Neural cell (in vitro differentiated cells): ENCODE data around the gene PAK2. TPM values are rescaled to one million over a fixed set of nuclear protein-coding genes. Genes with fewer than 3 reads are reported as not detected.
"Not testable (repeated sequence)": the region's sequence is repeated elsewhere in the genome, so short reads cannot be mapped to it uniquely, and the experiment has no call there.

Experiments used
- H2AFZ ChIP-seq: fragments of 200-600, 300-800 bp; sonication (generic), shearing (Covaris generic); 2 replicates; pipeline ENCODE4 v1.6.0; 2014; ENCODE audit warnings: low read depth, mild to moderate bottlenecking, antibody characterized with exemption, low read length, moderate library complexity
- H3F3A ChIP-seq: fragments of 200-600 bp; shearing (Covaris generic); 2 replicates; pipeline ENCODE4 v1.6.1; 2016; ENCODE audit warnings: mild to moderate bottlenecking, moderate library complexity, mixed read lengths, antibody characterized with exemption, low read length; ENCODE audit not compliant: insufficient read depth, poor library complexity, severe bottlenecking
- H3K27ac ChIP-seq: fragments of 200-600, 300-800 bp; sonication (generic), shearing (Covaris generic); 2 replicates; pipeline ENCODE4 v1.5.1; 2014; ENCODE audit warnings: mild to moderate bottlenecking, low read length, moderate library complexity
- H3K27me3 ChIP-seq: fragments of 300-800, 200-600 bp; sonication (generic), shearing (Covaris generic); 2 replicates; pipeline ENCODE4 v1.6.0; 2014; ENCODE audit warnings: mild to moderate bottlenecking, low read depth, low read length, moderate library complexity; ENCODE audit not compliant: insufficient read depth
- H3K36me3 ChIP-seq: fragments of 300-800, 200-600 bp; sonication (generic), shearing (Covaris generic); 2 replicates; pipeline ENCODE4 v1.5.1; 2014; ENCODE audit warnings: mild to moderate bottlenecking, antibody characterized with exemption, low read length, moderate library complexity; ENCODE audit not compliant: insufficient read depth
- H3K4me2 ChIP-seq: fragments of 300-800, 200-600 bp; sonication (generic), shearing (Covaris generic); 2 replicates; pipeline ENCODE4 v1.6.0; 2014; ENCODE audit warnings: mild to moderate bottlenecking, low read length
- H3K4me3 ChIP-seq: fragments of 300-800, 200-600 bp; sonication (generic), shearing (Covaris generic); 2 replicates; pipeline ENCODE4 v1.5.1; 2014; ENCODE audit warnings: mild to moderate bottlenecking, low read length, moderate library complexity
- H3K79me2 ChIP-seq: fragments of 200-600 bp; shearing (Covaris generic); replicated peaks from 2 replicates; pipeline ENCODE4 v1.6.0; 2014; ENCODE audit warnings: mild to moderate bottlenecking, low read length, moderate library complexity; ENCODE audit not compliant: insufficient read depth
- H3K9ac ChIP-seq: fragments of 300-800, 200-600 bp; sonication (generic), shearing (Covaris generic); 2 replicates; pipeline ENCODE4 v1.6.1; 2016; ENCODE audit warnings: mild to moderate bottlenecking, low read length, mixed read lengths
- H3K9me2 ChIP-seq: fragments of 200-600 bp; shearing (Covaris generic); 2 replicates; pipeline ENCODE4 v1.6.1; 2016; ENCODE audit warnings: mild to moderate bottlenecking, low read length, mixed read lengths; ENCODE audit not compliant: insufficient read depth
- H3K9me3 ChIP-seq: fragments of 200-600, 300-800 bp; sonication (generic), shearing (Covaris generic); 2 replicates; pipeline ENCODE4 v1.6.1; 2016; ENCODE audit warnings: mild to moderate bottlenecking, mixed run types, low read length, moderate library complexity, mixed read lengths
- H4K20me1 ChIP-seq: fragments of 200-600 bp; shearing (Covaris generic); 2 replicates; pipeline ENCODE4 v1.6.1; 2016; ENCODE audit warnings: mild to moderate bottlenecking, mixed run types; ENCODE audit not compliant: insufficient read depth
- EP300 ChIP-seq: fragments of 450-650 bp; conservative IDR thresholded peaks from 2 replicates; pipeline ENCODE4 v1.6.1; 2014; ENCODE audit warnings: antibody characterized with exemption, mild to moderate bottlenecking, moderate library complexity; ENCODE audit not compliant: poor library complexity, severe bottlenecking
- EZH2 ChIP-seq: fragments of 200-600, 300-800 bp; shearing (Covaris generic), sonication (generic); IDR thresholded peaks from 2 replicates; pipeline ENCODE4 v1.6.1; 2014; ENCODE audit warnings: antibody characterized with exemption, low read length, borderline replicate concordance, mild to moderate bottlenecking; ENCODE audit not compliant: insufficient read depth, poor library complexity, severe bottlenecking
- MXI1 ChIP-seq: fragments of 450-650 bp; conservative IDR thresholded peaks from 2 replicates; pipeline ENCODE4 v1.6.1; 2014; ENCODE audit warnings: antibody characterized with exemption, mild to moderate bottlenecking; ENCODE audit not compliant: poor library complexity, severe bottlenecking
- POLR2AphosphoS5 ChIP-seq: IDR thresholded peaks from 2 replicates; pipeline ENCODE4 v1.6.1; 2012
- RAD21 ChIP-seq: fragments of 450-650 bp; conservative IDR thresholded peaks from 2 replicates; pipeline ENCODE4 v1.6.1; 2014; ENCODE audit warnings: antibody characterized with exemption, mild to moderate bottlenecking, moderate library complexity
- SMC3 ChIP-seq: fragments of 450-650 bp; conservative IDR thresholded peaks from 2 replicates; pipeline ENCODE4 v1.6.1; 2014; ENCODE audit warnings: antibody characterized with exemption, mild to moderate bottlenecking, moderate library complexity; ENCODE audit not compliant: poor library complexity
- TAF1 ChIP-seq: IDR thresholded peaks from 2 replicates; pipeline ENCODE4 v1.6.1; 2012; ENCODE audit warnings: low read depth
- polyA plus RNA-seq: library from polyadenylated mRNA; depleted of rRNA; stranded (reverse); fragments of >200 nt; gene quantifications from 2 replicates; pipeline ENCODE4 v1.2.3, GENCODE V29; 2014
- TF ChIP-seq, protein P1 (sequence below): IDR thresholded peaks from 2 replicates; pipeline ENCODE4 v1.6.1; 2012; ENCODE audit warnings: borderline replicate concordance
- TF ChIP-seq, protein P2 (sequence below): fragments of 450-650 bp; IDR thresholded peaks from 2 replicates; pipeline ENCODE4 v1.5.1; 2014; ENCODE audit warnings: antibody characterized with exemption, mild to moderate bottlenecking, moderate library complexity; ENCODE audit not compliant: poor library complexity, severe bottlenecking

Gene PAK2
- polyA plus RNA-seq, 1 donor from 2014 or later, result 40.3 TPM

DNA sequence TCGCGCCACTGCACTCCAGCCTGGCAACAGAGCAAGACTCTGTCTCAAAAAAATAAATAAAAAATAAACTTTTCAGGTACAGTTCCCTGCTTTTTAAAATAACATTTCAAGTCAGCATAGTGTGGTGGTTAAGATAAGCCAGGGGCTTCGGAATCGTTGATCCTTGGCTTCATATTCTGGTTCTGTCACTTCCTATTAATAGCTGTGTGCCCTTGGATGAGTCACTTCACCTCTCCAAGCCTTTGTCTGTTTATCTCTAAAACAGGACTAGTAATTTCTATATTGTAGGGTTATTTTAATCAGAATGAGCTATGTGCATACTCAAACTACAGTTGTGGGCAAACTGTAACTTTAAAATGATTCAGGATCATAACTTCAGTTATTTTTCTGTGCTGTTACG lies 74.2 kb downstream of the PAK2 start:
- H3K36me3 ChIP-seq, result no peaks in the 10 kb centered on the region
- no peak for TF ChIP-seq EZH2
- TF ChIP-seq, protein P1, sequence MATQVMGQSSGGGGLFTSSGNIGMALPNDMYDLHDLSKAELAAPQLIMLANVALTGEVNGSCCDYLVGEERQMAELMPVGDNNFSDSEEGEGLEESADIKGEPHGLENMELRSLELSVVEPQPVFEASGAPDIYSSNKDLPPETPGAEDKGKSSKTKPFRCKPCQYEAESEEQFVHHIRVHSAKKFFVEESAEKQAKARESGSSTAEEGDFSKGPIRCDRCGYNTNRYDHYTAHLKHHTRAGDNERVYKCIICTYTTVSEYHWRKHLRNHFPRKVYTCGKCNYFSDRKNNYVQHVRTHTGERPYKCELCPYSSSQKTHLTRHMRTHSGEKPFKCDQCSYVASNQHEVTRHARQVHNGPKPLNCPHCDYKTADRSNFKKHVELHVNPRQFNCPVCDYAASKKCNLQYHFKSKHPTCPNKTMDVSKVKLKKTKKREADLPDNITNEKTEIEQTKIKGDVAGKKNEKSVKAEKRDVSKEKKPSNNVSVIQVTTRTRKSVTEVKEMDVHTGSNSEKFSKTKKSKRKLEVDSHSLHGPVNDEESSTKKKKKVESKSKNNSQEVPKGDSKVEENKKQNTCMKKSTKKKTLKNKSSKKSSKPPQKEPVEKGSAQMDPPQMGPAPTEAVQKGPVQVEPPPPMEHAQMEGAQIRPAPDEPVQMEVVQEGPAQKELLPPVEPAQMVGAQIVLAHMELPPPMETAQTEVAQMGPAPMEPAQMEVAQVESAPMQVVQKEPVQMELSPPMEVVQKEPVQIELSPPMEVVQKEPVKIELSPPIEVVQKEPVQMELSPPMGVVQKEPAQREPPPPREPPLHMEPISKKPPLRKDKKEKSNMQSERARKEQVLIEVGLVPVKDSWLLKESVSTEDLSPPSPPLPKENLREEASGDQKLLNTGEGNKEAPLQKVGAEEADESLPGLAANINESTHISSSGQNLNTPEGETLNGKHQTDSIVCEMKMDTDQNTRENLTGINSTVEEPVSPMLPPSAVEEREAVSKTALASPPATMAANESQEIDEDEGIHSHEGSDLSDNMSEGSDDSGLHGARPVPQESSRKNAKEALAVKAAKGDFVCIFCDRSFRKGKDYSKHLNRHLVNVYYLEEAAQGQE, result no peak
- no peak for TF ChIP-seq TAF1
- no peaks in the 10 kb centered on the region for H3K27me3 ChIP-seq
- no peaks in the 10 kb centered on the region for H3K9me2 ChIP-seq
- no peaks in the 10 kb centered on the region for H3F3A ChIP-seq
- no peak overlapping the region for H3K27ac ChIP-seq
- H3K4me2 ChIP-seq, result no peak overlapping the region
- no peaks in the 10 kb centered on the region for H3K9me3 ChIP-seq
- H4K20me1 ChIP-seq, result no peaks in the 10 kb centered on the region
- no peak overlapping the region for H2AFZ ChIP-seq
- H3K4me3 ChIP-seq, result no peak overlapping the region
- no peak overlapping the region for H3K9ac ChIP-seq
- H3K79me2 ChIP-seq, result no peaks in the 10 kb centered on the region

DNA sequence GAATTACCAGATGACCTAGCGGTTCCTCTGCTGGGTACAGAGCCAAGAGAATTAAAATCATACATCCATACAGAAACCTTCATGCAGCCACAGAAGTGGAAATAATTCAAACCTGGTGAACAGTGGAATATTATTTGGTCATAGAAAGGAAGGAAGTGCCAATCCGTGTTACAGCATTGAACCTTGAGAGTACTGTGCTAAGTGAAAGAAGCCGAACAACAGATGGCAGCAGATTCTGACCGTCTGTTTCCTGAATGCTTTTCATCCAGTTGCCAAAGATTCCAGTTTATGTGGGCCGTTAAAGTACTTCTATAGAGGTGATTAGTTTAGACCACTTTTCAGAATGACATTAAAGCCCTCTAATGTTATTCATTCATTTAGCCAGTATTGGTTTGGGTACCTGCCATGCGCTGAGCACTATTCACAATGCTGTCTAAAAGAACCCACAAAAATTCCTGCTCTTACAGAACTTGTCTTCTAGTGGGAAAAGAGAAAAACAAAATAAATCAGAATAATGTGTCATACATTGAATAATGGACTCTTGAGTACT lies 82.2 kb downstream of the PAK2 start:
- Histone ChIP-seq H3K4me3 (no peak overlapping the region), H3K36me3 (peaks cover 7% of the 10 kb centered on the region), H3K9ac (no peak overlapping the region), H4K20me1 (no peaks in the 10 kb centered on the region), H2AFZ (no peak overlapping the region), H3K9me3 (no peaks in the 10 kb centered on the region), H3K4me2 (no peak overlapping the region), H3K9me2 (no peaks in the 10 kb centered on the region), H3F3A (no peaks in the 10 kb centered on the region), H3K27me3 (no peaks in the 10 kb centered on the region), H3K79me2 (no peaks in the 10 kb centered on the region), H3K27ac (no peak overlapping the region)
- TF ChIP-seq, protein P1, result no peak
- no peak for TF ChIP-seq SMC3
- no peak for TF ChIP-seq RAD21
- no peak for TF ChIP-seq MXI1
- TF ChIP-seq POLR2AphosphoS5, result no peak
- TF ChIP-seq EZH2, result no peak
- no peak for TF ChIP-seq TAF1
- no peak for TF ChIP-seq EP300
- TF ChIP-seq, protein P2, sequence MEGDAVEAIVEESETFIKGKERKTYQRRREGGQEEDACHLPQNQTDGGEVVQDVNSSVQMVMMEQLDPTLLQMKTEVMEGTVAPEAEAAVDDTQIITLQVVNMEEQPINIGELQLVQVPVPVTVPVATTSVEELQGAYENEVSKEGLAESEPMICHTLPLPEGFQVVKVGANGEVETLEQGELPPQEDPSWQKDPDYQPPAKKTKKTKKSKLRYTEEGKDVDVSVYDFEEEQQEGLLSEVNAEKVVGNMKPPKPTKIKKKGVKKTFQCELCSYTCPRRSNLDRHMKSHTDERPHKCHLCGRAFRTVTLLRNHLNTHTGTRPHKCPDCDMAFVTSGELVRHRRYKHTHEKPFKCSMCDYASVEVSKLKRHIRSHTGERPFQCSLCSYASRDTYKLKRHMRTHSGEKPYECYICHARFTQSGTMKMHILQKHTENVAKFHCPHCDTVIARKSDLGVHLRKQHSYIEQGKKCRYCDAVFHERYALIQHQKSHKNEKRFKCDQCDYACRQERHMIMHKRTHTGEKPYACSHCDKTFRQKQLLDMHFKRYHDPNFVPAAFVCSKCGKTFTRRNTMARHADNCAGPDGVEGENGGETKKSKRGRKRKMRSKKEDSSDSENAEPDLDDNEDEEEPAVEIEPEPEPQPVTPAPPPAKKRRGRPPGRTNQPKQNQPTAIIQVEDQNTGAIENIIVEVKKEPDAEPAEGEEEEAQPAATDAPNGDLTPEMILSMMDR, result no peak

DNA sequence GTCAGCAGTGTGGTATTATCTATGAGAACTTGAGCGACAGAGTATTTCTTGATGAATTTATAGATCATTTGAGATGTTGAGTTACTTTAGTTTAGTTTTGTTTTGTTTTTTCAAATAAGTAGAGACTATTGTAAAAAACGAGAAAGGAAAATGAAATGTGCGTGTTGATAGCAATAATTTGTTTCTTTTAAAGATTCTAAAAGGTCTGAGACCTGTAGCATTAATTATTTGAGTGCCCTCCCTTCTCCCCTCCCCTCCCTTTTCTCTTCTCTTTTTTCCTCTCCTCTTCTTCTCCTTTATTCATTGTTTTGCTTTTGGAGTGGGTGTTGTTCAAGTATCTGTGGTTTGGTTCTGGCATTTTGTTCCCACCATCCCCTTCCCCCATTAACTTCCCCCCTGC lies 90.0 kb downstream of the PAK2 start:
- not testable (repeated sequence) for H3K9me2 ChIP-seq, H3K27ac ChIP-seq, H3K9me3 ChIP-seq, H3K36me3 ChIP-seq, H2AFZ ChIP-seq, H3K79me2 ChIP-seq, H3K27me3 ChIP-seq, H3K4me2 ChIP-seq, H3K9ac ChIP-seq, H3K4me3 ChIP-seq, H3F3A ChIP-seq, H4K20me1 ChIP-seq
